ENCODE results near the gene ZCCHC14.
"Not testable (repeated sequence)": the region's sequence is repeated elsewhere in the genome, so short reads cannot be mapped to it uniquely, and the experiment has no call there.

ZCCHC14 gene

DNA sequence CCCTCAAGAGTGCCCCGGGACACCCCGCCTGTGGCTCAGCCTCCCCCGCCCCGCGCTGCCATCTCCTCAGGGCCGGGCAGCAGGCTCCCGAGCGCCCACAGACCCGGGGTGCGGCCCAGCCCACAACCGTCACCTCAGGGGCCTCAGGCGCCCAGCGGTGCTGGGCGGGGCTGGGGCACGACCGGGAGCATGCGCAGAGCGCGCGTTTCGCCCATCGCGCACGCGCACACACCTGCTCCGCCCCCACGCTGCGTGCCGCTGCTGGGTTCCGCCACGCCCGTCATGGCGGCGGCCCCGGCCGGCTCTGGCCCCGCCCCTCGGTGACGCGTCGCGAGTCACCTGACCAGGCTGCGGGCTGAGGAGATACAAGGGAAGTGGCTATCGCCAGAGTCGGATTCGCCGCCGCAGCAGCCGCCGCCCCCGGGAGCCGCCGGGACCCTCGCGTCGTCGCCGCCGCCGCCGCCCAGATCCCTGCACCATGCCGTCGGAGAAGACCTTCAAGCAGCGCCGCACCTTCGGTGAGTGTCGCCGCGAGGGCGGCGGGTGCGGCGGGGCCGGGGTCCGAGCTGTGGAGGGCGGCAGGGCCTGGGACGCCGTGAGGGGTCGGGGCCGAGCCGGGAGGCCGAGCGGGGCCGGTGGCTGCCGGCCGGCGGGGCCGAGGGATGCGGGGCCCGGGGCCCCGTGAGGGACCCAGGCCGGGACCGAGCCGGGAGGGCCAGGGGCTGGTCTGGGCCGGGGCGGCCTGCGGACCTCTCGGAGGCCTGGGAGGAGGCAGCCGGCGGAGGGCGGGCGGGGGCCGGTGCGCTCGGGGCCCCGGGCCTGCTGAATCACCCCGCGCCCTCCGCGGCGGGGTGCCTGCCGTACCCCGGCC lies 100.6 kb downstream of the ZCCHC14 start, which contains the start of gene MAP1LC3B:
Gene MAP1LC3B (plus strand): TSS at position 387 of the 871 bp plus-strand sequence. CDS start 92 bp downstream, at position 479.
- H3K4me3 ChIP-seq (ENCODE audit: low read length), result peak within 1 kb of the TSS; percentile 92
- DNase-seq (ENCODE audit: low read depth), result peak; percentile 94
- TF ChIP-seq, protein P1, sequence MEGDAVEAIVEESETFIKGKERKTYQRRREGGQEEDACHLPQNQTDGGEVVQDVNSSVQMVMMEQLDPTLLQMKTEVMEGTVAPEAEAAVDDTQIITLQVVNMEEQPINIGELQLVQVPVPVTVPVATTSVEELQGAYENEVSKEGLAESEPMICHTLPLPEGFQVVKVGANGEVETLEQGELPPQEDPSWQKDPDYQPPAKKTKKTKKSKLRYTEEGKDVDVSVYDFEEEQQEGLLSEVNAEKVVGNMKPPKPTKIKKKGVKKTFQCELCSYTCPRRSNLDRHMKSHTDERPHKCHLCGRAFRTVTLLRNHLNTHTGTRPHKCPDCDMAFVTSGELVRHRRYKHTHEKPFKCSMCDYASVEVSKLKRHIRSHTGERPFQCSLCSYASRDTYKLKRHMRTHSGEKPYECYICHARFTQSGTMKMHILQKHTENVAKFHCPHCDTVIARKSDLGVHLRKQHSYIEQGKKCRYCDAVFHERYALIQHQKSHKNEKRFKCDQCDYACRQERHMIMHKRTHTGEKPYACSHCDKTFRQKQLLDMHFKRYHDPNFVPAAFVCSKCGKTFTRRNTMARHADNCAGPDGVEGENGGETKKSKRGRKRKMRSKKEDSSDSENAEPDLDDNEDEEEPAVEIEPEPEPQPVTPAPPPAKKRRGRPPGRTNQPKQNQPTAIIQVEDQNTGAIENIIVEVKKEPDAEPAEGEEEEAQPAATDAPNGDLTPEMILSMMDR (conservative IDR thresholded peaks at IDR 0.05; ENCODE audit: low read length), result no peak

DNA sequence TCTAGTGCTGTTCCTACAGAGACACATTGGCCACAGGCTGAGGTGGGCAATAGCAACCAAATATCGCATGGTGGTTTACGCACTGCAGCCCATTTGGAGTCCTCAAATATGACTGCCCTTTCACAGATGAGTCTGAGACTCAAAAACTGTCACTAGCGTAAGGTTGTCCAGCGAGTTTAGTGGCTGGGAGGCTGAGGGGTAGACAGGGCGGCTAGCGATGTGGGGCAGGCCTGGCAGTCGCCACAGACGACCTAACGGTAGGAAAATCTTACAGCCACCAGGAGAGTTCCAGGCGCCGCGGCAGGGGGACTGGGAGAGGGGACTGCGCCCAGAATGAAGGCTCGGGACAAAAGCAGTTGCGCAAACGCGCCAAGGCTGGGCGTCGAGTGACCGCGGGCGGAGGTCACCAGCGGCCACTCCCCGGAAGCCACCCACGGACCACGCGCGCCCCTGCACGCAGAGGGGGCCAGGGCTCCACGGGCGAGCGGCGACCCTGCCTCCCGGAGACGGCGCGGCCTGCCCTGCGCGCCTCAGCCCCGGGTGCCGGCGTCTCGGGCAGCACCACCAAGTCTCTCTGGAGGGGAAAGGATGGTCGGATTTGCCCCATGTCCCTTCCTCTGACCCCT lies 101.4 kb downstream of the ZCCHC14 start:
- H3K4me3 ChIP-seq (ENCODE audit: low read length), result peak overlapping the region; percentile 69
- peak; percentile 36 for DNase-seq (ENCODE audit: low read depth)
- TF ChIP-seq, protein P1 (conservative IDR thresholded peaks at IDR 0.05; ENCODE audit: low read length), result no peak

DNA sequence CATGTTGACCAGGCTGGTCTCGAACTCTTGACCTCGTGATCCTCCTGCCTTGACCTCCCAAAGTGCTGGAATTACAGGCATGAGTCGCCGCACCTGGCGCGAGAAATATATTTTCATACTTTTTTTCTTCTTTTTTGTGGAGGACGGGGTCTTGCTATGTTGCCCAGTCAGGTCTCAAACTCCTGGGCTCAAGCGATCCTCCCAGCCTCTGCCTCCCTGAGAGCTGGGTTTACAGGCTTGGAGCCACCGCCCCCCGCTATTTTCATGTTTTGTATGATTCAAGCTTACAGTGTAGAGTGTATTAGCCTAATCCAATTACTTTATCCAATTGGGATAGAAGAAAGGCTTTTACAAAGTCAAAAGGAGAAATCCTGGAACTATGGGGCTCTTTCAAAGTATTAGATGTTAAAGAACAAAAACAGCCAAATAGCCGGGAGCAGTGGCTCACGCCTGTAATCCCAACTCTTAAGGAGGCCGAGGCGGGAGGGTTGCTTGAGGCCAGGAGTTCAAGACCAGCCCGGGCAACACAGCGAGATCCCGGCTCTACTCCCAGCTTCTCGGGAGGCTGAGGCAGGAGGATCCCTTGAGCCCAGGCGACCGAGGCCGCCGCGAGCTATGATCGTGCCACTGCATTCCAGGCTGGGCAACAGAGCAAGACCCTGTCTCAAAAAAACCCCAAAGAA lies 102.0 kb downstream of the ZCCHC14 start:
- TF ChIP-seq, protein P1 (conservative IDR thresholded peaks at IDR 0.05; ENCODE audit: low read length), result no peak
- no peak for DNase-seq (ENCODE audit: low read depth)
- peak overlapping the region; percentile 69 for H3K4me3 ChIP-seq (ENCODE audit: low read length)

DNA sequence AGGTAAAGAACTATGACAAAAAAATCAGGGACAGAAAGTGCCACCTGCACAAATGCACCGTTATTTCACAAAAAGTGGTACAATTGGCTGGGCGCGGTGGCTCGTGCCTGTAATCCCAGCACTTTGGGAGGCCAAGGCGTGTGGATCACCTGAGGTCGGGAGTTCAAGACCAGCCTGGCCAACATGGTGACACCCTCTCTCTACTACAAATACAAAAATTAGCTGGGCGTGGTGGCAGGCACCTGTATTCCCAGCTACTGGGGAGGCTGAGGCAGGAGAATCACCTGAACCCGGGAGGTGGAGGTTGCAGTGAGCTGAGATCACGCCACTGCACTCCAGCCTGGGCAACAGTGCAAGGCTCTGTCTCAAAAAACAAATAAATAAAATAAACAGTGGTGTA lies 102.9 kb downstream of the ZCCHC14 start:
- not testable (repeated sequence) for H3K4me3 ChIP-seq (ENCODE audit: low read length)

DNA sequence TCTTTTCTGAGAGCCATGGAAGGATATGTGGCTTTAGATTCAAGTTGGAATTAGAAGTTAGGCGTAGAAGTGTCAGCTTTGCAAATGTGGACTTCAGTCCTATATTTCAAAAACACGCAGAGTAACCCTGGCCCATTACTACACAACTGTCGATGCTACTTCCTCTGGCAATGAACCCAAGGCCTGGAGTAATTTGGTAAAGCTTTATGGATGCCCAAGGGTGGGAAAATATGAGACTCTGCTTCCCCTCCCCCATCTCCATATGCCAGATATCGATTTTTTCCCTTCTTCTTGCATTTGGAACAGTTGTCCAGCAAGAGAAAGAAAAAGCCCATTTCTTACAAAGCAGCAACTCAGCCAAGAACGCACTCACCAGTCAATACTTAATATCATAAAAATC lies 103.6 kb downstream of the ZCCHC14 start:
- TF ChIP-seq, protein P1 (conservative IDR thresholded peaks at IDR 0.05; ENCODE audit: low read length), result no peak
- DNase-seq (ENCODE audit: low read depth), result no peak
- H3K4me3 ChIP-seq (ENCODE audit: low read length), result no peak overlapping the region

More for the DNA sequence above, 102.9 kb downstream of the ZCCHC14 start:
- not testable (repeated sequence) for DNase-seq (ENCODE audit: low read depth)

DNA sequence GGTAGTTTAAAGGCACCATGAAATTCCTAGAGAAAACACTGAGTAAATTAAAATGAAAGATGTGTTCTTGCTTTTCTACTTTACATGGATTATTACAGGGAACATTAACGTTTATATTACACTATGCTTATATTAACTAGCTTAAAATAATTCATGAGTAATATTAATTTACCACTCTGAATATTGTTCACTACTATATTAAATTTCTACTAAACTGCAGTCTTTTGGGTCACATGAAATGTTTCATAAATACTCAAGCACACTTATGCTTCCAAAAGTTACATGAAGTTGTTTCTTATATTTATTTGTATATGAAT lies 104.0 kb downstream of the ZCCHC14 start:
- no peak for DNase-seq (ENCODE audit: low read depth)
- TF ChIP-seq, protein P1 (conservative IDR thresholded peaks at IDR 0.05; ENCODE audit: low read length), result no peak
- no peak overlapping the region for H3K4me3 ChIP-seq (ENCODE audit: low read length)

DNA sequence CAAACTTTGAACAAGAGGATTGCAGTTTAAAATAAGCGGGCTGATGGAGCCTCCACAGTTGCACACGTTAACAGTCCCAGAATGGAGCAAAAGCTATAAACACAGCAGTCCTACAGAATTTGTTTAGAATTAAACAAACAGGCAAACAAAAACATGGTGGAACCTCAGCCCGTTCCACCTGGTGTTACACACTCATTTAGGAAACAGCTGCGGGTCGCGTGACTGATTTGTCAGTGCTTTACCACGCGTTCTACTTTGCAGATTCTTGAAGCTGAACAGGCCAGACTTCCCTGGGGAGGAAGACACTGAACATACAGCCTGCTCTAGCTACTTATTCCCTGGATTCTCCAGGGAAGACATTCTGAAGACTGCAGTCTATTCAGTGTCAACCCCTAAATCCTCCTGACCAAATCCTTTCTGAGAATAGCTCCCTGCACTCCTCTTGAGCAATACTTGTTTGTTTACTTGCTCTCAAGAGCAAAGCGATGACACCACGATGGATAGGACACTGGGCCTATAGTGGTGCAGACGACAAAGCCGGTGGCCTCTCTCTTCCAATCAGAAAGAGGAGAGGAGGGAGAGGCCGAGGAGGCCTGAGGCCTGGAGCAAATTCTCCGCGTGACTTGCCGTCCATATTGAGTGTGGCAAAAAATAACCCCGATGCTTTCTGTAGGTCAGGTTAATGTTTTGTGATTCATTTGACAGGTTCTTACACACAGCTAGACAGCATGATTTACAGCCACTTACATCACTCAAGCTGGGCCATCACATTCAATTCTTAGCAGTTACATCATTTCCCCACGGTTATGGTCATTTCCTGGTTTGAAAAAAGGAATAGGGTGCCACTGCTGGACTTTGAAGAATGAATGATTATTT lies 104.6 kb downstream of the ZCCHC14 start:
- DNase-seq (ENCODE audit: low read depth), result peak; percentile 99
- TF ChIP-seq, protein P1 (conservative IDR thresholded peaks at IDR 0.05; ENCODE audit: low read length), result no peak
- H3K4me3 ChIP-seq (ENCODE audit: low read length), result peak overlapping the region; percentile 25

DNA sequence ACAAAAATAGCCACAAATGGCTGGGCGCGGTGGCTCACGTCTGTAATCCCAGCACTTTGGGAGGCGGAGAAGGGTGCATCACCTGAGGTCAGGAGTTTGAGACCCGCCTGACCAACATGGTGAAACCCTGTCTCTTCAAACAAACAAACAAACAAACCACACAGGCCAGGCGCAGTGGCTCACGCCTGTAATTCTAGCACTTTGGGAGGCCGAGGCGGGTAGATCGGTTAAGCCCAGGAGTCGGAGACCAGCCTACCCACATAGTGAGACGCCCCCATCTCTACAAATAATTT lies 108.0 kb downstream of the ZCCHC14 start:
- DNase-seq (ENCODE audit: low read depth), result not testable (repeated sequence)
- peak overlapping the region; percentile 67 for H3K4me3 ChIP-seq (ENCODE audit: low read length)

Measured in AG10803 (cell line).